Fibroblast of gingiva (primary cell): Measurements from ENCODE around the gene RNF121.

ENCODE experiments used
- DNase-seq: peaks from one replicate; pipeline ENCODE4 v3.0.0-alpha.2; 2011; ENCODE audit warnings: low read depth

RNF121 gene

GRCh38 chr11:72006309-72007088, 77.7 kb downstream of the RNF121 start:
- DNase-seq = no peak

- no peak for DNase-seq
Observed at GRCh38 chr11:72007089-72007476, 78.2 kb downstream of the RNF121 start.

- DNase-seq = no peak
Observed at GRCh38 chr11:72007587-72007986, 78.7 kb downstream of the RNF121 start.

- DNase-seq = no peak
Observed at GRCh38 chr11:72008728-72009127, 79.9 kb downstream of the RNF121 start.

- DNase-seq = no peak
Observed at GRCh38 chr11:72009156-72009555, 80.3 kb downstream of the RNF121 start.

- peak; percentile 34 for DNase-seq
Observed at GRCh38 chr11:72010529-72011233, 81.8 kb downstream of the RNF121 start.

GRCh38 chr11:72012091-72012630, 83.3 kb downstream of the RNF121 start:
- no peak for DNase-seq

- DNase-seq = peak; percentile 83
Observed at GRCh38 chr11:72012897-72013721, 84.3 kb downstream of the RNF121 start.

GRCh38 chr11:72013765-72014711, 85.2 kb downstream of the RNF121 start:
- peak; percentile 83 for DNase-seq

GRCh38 chr11:72014761-72015320, 86.0 kb downstream of the RNF121 start:
- DNase-seq = no peak

GRCh38 chr11:72015511-72016061, 86.7 kb downstream of the RNF121 start:
- DNase-seq = no peak

- DNase-seq = no peak
Observed at GRCh38 chr11:72018171-72018570, 89.3 kb downstream of the RNF121 start.

GRCh38 chr11:72023335-72023734, 94.5 kb downstream of the RNF121 start:
- no peak for DNase-seq

GRCh38 chr11:72024069-72024754, 95.4 kb downstream of the RNF121 start:
- no peak for DNase-seq

GRCh38 chr11:72026090-72026489, 97.2 kb downstream of the RNF121 start:
- no peak for DNase-seq

GRCh38 chr11:72030472-72031045, 101.7 kb downstream of the RNF121 start:
- DNase-seq = no peak

- no peak for DNase-seq
Observed at GRCh38 chr11:72036687-72037086, 107.8 kb downstream of the RNF121 start.

- DNase-seq = peak; percentile 13
Observed at GRCh38 chr11:72037554-72038311, 108.9 kb downstream of the RNF121 start.

- peak; percentile 84 for DNase-seq
Observed at GRCh38 chr11:72038491-72038890, 109.6 kb downstream of the RNF121 start.
